T-cell (primary cell): ENCODE measurements around the gene KRTAP5-3. TPM values are rescaled to one million over a fixed set of nuclear protein-coding genes. Genes with fewer than 3 reads are reported as not detected.
A peak's percentile ranks its signal among the peaks of the same experiment; 100 is the strongest.
"Not testable (repeated sequence)": the region's sequence is repeated elsewhere in the genome, so short reads cannot be mapped to it uniquely, and the experiment has no call there.

Source experiments
- ATAC-seq, 4 experiments: fragments of 200-7000 bp in 3 of 4; fragments of 150-1000 bp in 1 of 4; cut with Tn5 transposase; replicated peaks in 1 of 4; 1 replicate in 3 of 4; 2 replicates in 1 of 4; pipeline ENCODE4 v1.10.0; 2021; ENCODE audit warnings: moderate library complexity in 3 of 4, mild to moderate bottlenecking in 2 of 4, moderate number of reproducible peaks in 1 of 4
- CTCF ChIA-PET, 2 donors: fragments of 300-600 bp; sonication (Branson Sonifier 250); formaldehyde crosslinking; loops; one replicate each; lab custom pipeline; 2022; ENCODE audit warnings: antibody characterized with exemption in 2 of 2; lab: Charles Lee
- POLR2A ChIA-PET, 2 donors: fragments of 300-600 bp; sonication (Branson Sonifier 250); formaldehyde crosslinking; loops; one replicate each; lab custom pipeline; 2022; ENCODE audit warnings: antibody characterized with exemption in 2 of 2; lab: Charles Lee
- DNase-seq, 35 experiments: peaks; one replicate each; pipeline versions ENCODE4 v3.0.0 to v3.0.0-alpha.2; 2013 to 2023
- H3K27ac ChIP-seq: one replicate; pipeline ENCODE4 v1.5.1; 2013; ENCODE audit warnings: low read length
- H3K27me3 ChIP-seq, 2 experiments: replicated peaks in 1 of 2; 1 replicate in 1 of 2; 2 replicates in 1 of 2; pipeline versions ENCODE4 v1.6.1 to v1.7.0; 2013; ENCODE audit warnings: low read length in 1 of 2, mixed read lengths in 1 of 2; ENCODE audit not compliant: control insufficient read depth in 2 of 2, insufficient read depth in 2 of 2; ENCODE audit errors: extremely low read depth in 1 of 2
- H3K36me3 ChIP-seq, 2 donors: 1 replicate in 1 of 2; 2 replicates in 1 of 2; pipeline versions ENCODE4 v1.6.1 to v1.7.0; 2013; ENCODE audit warnings: low read length in 1 of 2; ENCODE audit not compliant: control insufficient read depth in 2 of 2, insufficient read depth in 1 of 2; ENCODE audit errors: extremely low read depth in 1 of 2
- H3K4me1 ChIP-seq, 2 experiments: 1 replicate in 1 of 2; 2 replicates in 1 of 2; pipeline versions ENCODE4 v1.6.1 to v1.7.0; 2013; ENCODE audit warnings: low read length in 2 of 2, mixed read lengths in 1 of 2; ENCODE audit not compliant: insufficient read depth in 2 of 2, control insufficient read depth in 1 of 2; ENCODE audit errors: extremely low read depth in 1 of 2
- H3K4me3 ChIP-seq, 2 donors: 1 replicate in 1 of 2; 2 replicates in 1 of 2; pipeline versions ENCODE4 v1.5.1 to v1.7.0; 2013; ENCODE audit warnings: mild to moderate bottlenecking in 2 of 2, low read length in 1 of 2, moderate library complexity in 1 of 2; ENCODE audit not compliant: control insufficient read depth in 1 of 2; ENCODE audit errors: extremely low read depth in 1 of 2
- H3K9me3 ChIP-seq: 2 replicates; pipeline ENCODE4 v1.7.0; 2013
- H3K27ac Mint-ChIP-seq, 2 donors: one replicate each; pipeline ENCODE4 v1.8.0; 2020 to 2021; ENCODE audit warnings: mild to moderate bottlenecking in 2 of 2, mixed read lengths in 2 of 2
- H3K27me3 Mint-ChIP-seq, 2 donors: one replicate each; pipeline ENCODE4 v1.8.0; 2021 to 2022; ENCODE audit warnings: mixed read lengths in 2 of 2
- H3K36me3 Mint-ChIP-seq: one replicate; pipeline ENCODE4 v1.8.0; 2021; ENCODE audit warnings: mixed read lengths
- H3K4me1 Mint-ChIP-seq, 3 donors: one replicate each; pipeline ENCODE4 v1.8.0; 2020 to 2022; ENCODE audit warnings: mixed read lengths in 3 of 3, mild to moderate bottlenecking in 1 of 3
- H3K4me3 Mint-ChIP-seq, 3 donors: one replicate each; pipeline ENCODE4 v1.8.0; 2020 to 2022; ENCODE audit warnings: mild to moderate bottlenecking in 3 of 3, mixed read lengths in 3 of 3, moderate library complexity in 3 of 3
- H3K9me3 Mint-ChIP-seq, 3 donors: one replicate each; pipeline ENCODE4 v1.8.0; 2020 to 2022; ENCODE audit warnings: mixed read lengths in 3 of 3
- WGBS: methylation state at CpG from one replicate; pipeline ENCODE4 v1.1.5; 2013; ENCODE audit warnings: missing lambda C conversion rate; ENCODE audit not compliant: insufficient coverage; 5-methylcytosine and 5-hydroxymethylcytosine counted together
- total RNA-seq, 35 experiments: library from RNA in 6 of 35; stranded (reverse) in 6 of 35; fragments of 120-200 nt in 1 of 35; gene quantifications; one replicate each; pipeline versions ENCODE4 v1.2.1 to v1.2.4 and lab custom pipeline; 2013 to 2026

KRTAP5-3 gene
- total RNA-seq, 5 donors from 2014 or later (not counting 1 experiment from before 2014, with no cell fraction given), result not detected

DNA sequence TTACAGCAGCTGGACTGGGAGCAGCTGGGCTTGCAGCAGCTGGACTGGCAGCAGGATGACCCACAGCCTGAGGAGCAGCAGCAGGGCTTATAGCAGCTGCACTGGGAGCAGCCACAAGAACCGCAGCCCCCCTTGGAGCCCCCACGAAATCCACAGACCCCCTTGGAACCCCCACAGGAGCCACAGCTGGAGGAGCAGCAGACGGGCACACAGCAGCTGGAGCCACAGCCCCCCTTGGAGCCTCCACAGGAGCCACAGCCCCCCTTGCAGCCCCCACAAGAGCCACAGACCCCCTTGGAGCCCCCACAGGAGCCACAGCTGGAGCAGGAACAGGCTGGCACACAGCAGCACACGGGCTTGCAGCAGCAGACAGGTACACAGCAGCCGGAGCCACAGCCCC, 362 bp downstream of the KRTAP5-3 start:
- H3K36me3 Mint-ChIP-seq, ATAC-seq, H3K36me3 ChIP-seq, H3K9me3 Mint-ChIP-seq, H3K4me3 ChIP-seq, H3K4me3 Mint-ChIP-seq, POLR2A ChIA-PET, H3K27ac Mint-ChIP-seq, H3K27ac ChIP-seq, DNase-seq, H3K9me3 ChIP-seq, CTCF ChIA-PET: not testable (repeated sequence)
- WGBS, result 41% methylated on average over 2 of the region's 5 CpGs
- H3K27me3 Mint-ChIP-seq, result peaks cover 24 to 33% of the 10 kb centered on the region in 2 donors
- peaks cover 0 to 11% of the 10 kb centered on the region in 2 experiments for H3K4me1 ChIP-seq
- peaks cover 6 to 11% (median 9%) of the 10 kb centered on the region in 3 donors for H3K4me1 Mint-ChIP-seq
- H3K27me3 ChIP-seq, result peaks cover 0 to 49% of the 10 kb centered on the region in 2 experiments

DNA sequence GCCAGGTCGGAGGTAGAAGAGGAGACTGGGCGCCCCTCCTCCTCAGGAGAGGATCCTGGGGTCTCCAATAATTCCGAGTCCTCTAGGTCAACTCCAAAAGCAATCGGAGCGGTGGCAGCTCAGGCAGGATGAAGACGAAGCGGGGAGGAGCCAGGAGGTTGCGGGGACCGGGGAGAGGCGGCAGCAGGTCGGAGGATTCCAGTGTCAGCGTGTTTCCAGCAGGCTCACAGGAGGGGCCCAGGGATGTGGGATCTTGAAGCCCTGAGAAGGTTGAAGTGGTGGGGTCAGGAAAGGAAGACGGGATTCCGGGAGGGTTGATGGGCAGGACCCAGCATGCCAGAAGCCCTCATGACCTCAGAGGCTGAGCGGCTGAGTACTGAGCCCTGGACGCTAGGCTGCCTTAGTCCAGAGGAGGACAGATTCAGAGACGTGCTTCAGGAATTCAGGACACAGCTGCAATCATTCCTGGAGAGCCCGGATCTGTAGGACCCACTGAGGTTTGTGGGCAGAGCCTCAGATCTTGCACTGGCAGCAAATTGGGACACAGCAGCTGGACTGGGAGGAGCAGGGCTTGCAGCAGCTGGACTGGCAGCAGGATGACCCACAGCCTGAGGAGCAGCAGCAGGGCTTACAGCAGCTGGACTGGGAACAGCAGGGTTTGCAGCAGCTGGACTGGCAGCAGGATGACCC, 962 bp downstream of the KRTAP5-3 start:
- H3K36me3 ChIP-seq, H3K27ac Mint-ChIP-seq, POLR2A ChIA-PET, H3K27ac ChIP-seq, H3K36me3 Mint-ChIP-seq, DNase-seq, ATAC-seq, H3K9me3 Mint-ChIP-seq, H3K9me3 ChIP-seq, H3K4me3 ChIP-seq, H3K4me3 Mint-ChIP-seq, CTCF ChIA-PET: not testable (repeated sequence)
- 68% methylated on average over 18 of the region's 18 CpGs for WGBS
- Histone ChIP-seq H3K4me1 (peaks cover 0 to 11% of the 10 kb centered on the region in 2 experiments), H3K27me3 (peaks cover 0 to 49% of the 10 kb centered on the region in 2 experiments)
- H3K4me1 Mint-ChIP-seq, result peaks cover 6 to 11% (median 9%) of the 10 kb centered on the region in 3 donors
- H3K27me3 Mint-ChIP-seq, result peaks cover 26 to 35% of the 10 kb centered on the region in 2 donors

DNA sequence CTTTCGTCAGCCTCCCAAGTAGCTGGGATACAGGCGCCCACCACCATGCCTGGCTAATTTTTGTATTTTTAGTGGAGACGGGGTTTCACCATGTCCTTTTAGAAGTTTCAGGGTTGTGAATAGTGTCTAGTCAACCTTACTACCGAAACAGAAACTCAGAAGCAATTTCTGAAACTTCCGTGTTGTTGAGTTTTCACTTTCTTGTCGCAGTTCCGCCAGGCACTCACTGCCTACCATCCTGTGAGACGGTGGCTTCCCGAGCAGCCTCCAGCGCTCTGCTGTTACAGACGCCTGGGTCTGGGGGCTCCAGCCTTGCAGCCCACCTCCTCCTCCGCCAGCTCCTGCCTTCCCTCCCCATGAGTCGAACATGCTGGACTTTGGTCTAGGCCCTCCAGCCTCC, 2.3 kb downstream of the KRTAP5-3 start:
- peaks cover 32 to 33% of the 10 kb centered on the region in 2 donors for H3K27me3 Mint-ChIP-seq
- H3K36me3 Mint-ChIP-seq, POLR2A ChIA-PET, H3K36me3 ChIP-seq, H3K4me3 ChIP-seq, H3K9me3 ChIP-seq, H3K9me3 Mint-ChIP-seq: not testable (repeated sequence)
- DNase-seq (peak in 3 of 35 experiments; percentile 16 to 35 (median 28)), ATAC-seq (peak; percentile 31 to 71 (median 56))
- CTCF ChIA-PET, result interaction anchor here in 1 of 2 donors (1.2 kb wide), 1 partner anchor 40 kb away, joined by 3 read pairs; no protein-coding TSS in a partner anchor
- peak overlapping the region; percentile 71 to 79 for H3K27ac Mint-ChIP-seq
- peak overlapping the region; percentile 34 for H3K27ac ChIP-seq
- peaks cover 0 to 11% of the 10 kb centered on the region in 2 experiments for H3K4me1 ChIP-seq
- peak overlapping the region; percentile 39 to 59 (median 55) for H3K4me3 Mint-ChIP-seq
- H3K27me3 ChIP-seq, result peaks cover 0 to 45% of the 10 kb centered on the region in 2 experiments
- 36% methylated on average over 8 of the region's 13 CpGs for WGBS
- H3K4me1 Mint-ChIP-seq, result peaks cover 6 to 11% (median 9%) of the 10 kb centered on the region in 3 donors

DNA sequence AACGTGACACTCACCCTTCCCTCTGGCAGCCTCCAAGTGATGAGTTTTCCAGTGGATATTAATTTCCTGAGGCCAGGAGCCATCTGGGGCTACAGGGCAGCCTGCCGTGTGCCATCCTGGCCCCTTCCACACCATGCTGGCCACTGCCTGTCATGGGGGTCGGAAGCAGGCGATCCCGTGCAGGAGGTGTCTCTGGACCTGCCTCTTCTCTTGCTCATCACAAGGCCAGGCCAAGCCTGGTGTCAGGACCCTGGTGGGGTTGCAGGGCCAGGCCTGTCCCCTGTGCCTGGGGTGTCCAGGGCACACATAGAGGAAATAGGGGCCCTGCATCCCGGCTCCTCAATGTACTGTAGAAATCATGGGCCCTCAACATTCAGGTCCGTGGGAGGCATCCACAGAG, 3.6 kb downstream of the KRTAP5-3 start:
- no peaks in the 10 kb centered on the region for H3K36me3 Mint-ChIP-seq
- peaks cover 0 to 11% of the 10 kb centered on the region in 2 experiments for H3K4me1 ChIP-seq
- CTCF ChIA-PET, result no interaction called here
- no peaks in the 10 kb centered on the region for H3K36me3 ChIP-seq
- no peak overlapping the region for H3K4me3 ChIP-seq
- WGBS, result 93% methylated on average over 7 of the region's 7 CpGs
- POLR2A ChIA-PET, result no interaction called here
- H3K27ac ChIP-seq, result no peak overlapping the region
- no peak overlapping the region for H3K4me3 Mint-ChIP-seq
- peaks cover 23 to 27% of the 10 kb centered on the region in 2 donors for H3K27me3 Mint-ChIP-seq
- no peak overlapping the region for H3K27ac Mint-ChIP-seq
- DNase-seq (no peak), ATAC-seq (no peak)
- H3K4me1 Mint-ChIP-seq, result peaks cover 6 to 11% (median 9%) of the 10 kb centered on the region in 3 donors
- no peaks in the 10 kb centered on the region for H3K9me3 ChIP-seq
- H3K27me3 ChIP-seq, result peaks cover 0 to 43% of the 10 kb centered on the region in 2 experiments
- no peaks in the 10 kb centered on the region for H3K9me3 Mint-ChIP-seq

DNA sequence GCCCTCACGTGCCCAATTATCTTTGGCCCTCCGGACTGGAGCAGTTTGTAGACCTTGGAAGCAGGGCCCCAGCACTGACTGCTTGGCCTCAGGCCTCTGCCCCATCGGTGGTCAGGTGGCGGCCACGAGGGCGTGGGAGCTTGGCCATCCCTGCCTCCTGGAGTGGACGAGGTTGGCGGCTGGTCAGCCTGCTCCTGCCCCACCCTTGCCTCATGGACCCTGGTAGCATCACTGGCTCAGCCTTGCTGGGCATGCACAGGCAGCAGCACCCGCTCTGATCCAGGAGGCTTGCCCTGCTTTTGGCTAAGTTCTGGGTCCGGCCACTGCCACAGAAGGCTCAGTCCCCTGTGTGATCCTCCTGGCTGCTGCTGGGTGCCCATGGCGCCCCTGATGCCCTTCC, 4.1 kb downstream of the KRTAP5-3 start:
- DNase-seq (no peak), ATAC-seq (no peak)
- WGBS, result 92% methylated on average over 11 of the region's 11 CpGs
- Mint-ChIP-seq H3K27ac (no peak overlapping the region), H3K4me3 (no peak overlapping the region), H3K9me3 (no peaks in the 10 kb centered on the region), H3K36me3 (no peaks in the 10 kb centered on the region), H3K27me3 (peaks cover 27 to 32% of the 10 kb centered on the region in 2 donors), H3K4me1 (peaks cover 6 to 11% (median 11%) of the 10 kb centered on the region in 3 donors)
- CTCF ChIA-PET, result no interaction called here
- Histone ChIP-seq H3K36me3 (no peaks in the 10 kb centered on the region), H3K27me3 (peaks cover 0 to 42% of the 10 kb centered on the region in 2 experiments), H3K4me1 (peaks cover 0 to 11% of the 10 kb centered on the region in 2 experiments), H3K9me3 (no peaks in the 10 kb centered on the region), H3K27ac (no peak overlapping the region), H3K4me3 (no peak overlapping the region)
- POLR2A ChIA-PET, result no interaction called here

DNA sequence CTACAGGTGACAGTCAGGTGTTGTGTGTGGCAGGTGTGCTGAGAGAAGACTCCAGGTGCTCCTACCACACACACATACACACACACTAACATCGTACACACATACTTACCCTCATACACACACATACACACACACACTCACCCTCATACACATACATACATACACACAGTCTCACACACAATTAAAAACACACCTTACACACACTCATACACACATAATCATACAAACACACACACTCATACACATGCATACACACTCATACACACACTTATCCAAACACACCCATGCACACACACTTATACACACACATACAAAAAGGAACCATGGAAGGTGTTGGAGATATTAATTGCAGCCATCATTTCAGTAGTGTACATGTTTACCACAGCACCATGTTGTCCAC, 4.6 kb downstream of the KRTAP5-3 start:
- POLR2A ChIA-PET, result no interaction called here
- Histone ChIP-seq H3K4me1 (peaks cover 0 to 11% of the 10 kb centered on the region in 2 experiments), H3K27me3 (peaks cover 2 to 45% of the 10 kb centered on the region in 2 experiments), H3K27ac (no peak overlapping the region), H3K4me3 (no peak overlapping the region), H3K36me3 (no peaks in the 10 kb centered on the region), H3K9me3 (no peaks in the 10 kb centered on the region)
- Mint-ChIP-seq H3K9me3 (no peaks in the 10 kb centered on the region), H3K4me3 (no peak overlapping the region), H3K27me3 (peaks cover 27 to 31% of the 10 kb centered on the region in 2 donors), H3K36me3 (no peaks in the 10 kb centered on the region), H3K4me1 (peaks cover 6 to 15% (median 14%) of the 10 kb centered on the region in 3 donors), H3K27ac (no peak overlapping the region)
- DNase-seq, result no peak
- CTCF ChIA-PET, result no interaction called here
- 88% methylated on average over 1 of the region's 1 CpG for WGBS
- ATAC-seq, result no peak
